PFSK-1 (cell line): ENCODE measurements around the gene MACF1.

ENCODE experiments used
- POLR2AphosphoS5 ChIP-seq: IDR thresholded peaks from 2 replicates; pipeline ENCODE4 v1.6.1; 2012; ENCODE audit warnings: low read depth, mild to moderate bottlenecking, control low read depth, low read length, moderate library complexity
- REST ChIP-seq, 2 experiments: IDR thresholded peaks; 2 replicates each; pipeline versions ENCODE4 v1.6.1 to v1.8.0; 2011 to 2012; ENCODE audit warnings: low read depth in 2 of 2, low read length in 2 of 2, control low read depth in 1 of 2, inconsistent platforms in 1 of 2, mild to moderate bottlenecking in 1 of 2, moderate library complexity in 1 of 2; ENCODE audit not compliant: insufficient read depth in 1 of 2
- SIN3A ChIP-seq: IDR thresholded peaks from 2 replicates; pipeline ENCODE4 v1.6.1; 2012; ENCODE audit warnings: mild to moderate bottlenecking, low read length, moderate library complexity, borderline replicate concordance; ENCODE audit not compliant: insufficient read depth
- TAF1 ChIP-seq: IDR thresholded peaks from 2 replicates; pipeline ENCODE4 v1.6.1; 2012; ENCODE audit warnings: low read length, control low read depth, borderline replicate concordance; ENCODE audit not compliant: insufficient read depth

DNA sequence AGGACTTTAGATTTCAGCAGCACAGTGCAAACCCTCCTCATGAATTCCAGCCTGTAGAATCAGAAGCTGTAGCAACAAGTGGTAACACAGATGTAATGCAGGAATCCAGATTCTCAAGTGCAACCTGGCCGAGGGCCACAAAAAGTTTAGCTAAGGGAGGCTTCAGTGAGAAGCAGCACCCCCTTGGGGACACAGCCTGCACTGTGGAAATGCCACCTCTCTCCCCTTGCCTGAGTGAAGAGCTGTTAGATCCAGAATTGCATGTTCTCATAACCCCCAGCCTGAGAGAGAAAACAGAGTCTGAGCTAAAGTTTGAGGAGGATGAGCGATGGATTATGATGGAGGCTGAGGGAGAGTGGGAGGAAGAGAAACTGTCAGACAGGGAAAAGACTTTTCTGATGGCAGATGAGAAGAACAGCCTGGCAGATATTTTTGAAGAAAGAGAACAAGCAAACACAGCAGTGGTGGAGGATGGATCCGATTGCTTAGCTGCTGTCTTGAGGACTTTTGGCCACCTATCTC lies 206.5 kb downstream of the MACF1 start:
- TF ChIP-seq REST (IDR thresholded peaks at IDR 0.05; ENCODE audit: insufficient read depth in 1 of 2, low read depth in 2 of 2, low read length in 2 of 2) (no peak), POLR2AphosphoS5 (no peak), TAF1 (no peak), SIN3A (no peak)
